GM21529 (cell line): Measurements from ENCODE around the gene SMAD5.

Experiments used
- ATAC-seq: cut with Tn5 transposase; IDR thresholded peaks from one replicate; pipeline ENCODE4 v1.9.1; 2021; ENCODE audit not compliant: unreplicated experiment

Gene SMAD5

GRCh38 chr5:136132557-136133221 is at the start of gene SMAD5:
Gene SMAD5 (plus strand): TSS chr5:136132845. CDS start chr5:136153761, 20,916 bp downstream.
- ATAC-seq = peak; percentile 92

GRCh38 chr5:136084698-136085097 is 47.9 kb upstream of the SMAD5 start:
- ATAC-seq = no peak

GRCh38 chr5:136086783-136087566 is 45.7 kb upstream of the SMAD5 start:
- ATAC-seq = no peak

GRCh38 chr5:136087961-136088871 is 44.4 kb upstream of the SMAD5 start:
- ATAC-seq = no peak

- no peak for ATAC-seq
Observed at GRCh38 chr5:136089791-136090190, 42.9 kb upstream of the SMAD5 start.

- no peak for ATAC-seq
Observed at GRCh38 chr5:136090319-136090718, 42.3 kb upstream of the SMAD5 start.

- no peak for ATAC-seq
Observed at GRCh38 chr5:136094189-136094912, 38.3 kb upstream of the SMAD5 start.

GRCh38 chr5:136094913-136095641 is 37.6 kb upstream of the SMAD5 start:
- ATAC-seq = no peak

- no peak for ATAC-seq
Observed at GRCh38 chr5:136098176-136098575, 34.5 kb upstream of the SMAD5 start.

GRCh38 chr5:136099870-136100269 is 32.8 kb upstream of the SMAD5 start:
- ATAC-seq = no peak

- no peak for ATAC-seq
Observed at GRCh38 chr5:136101884-136102283, 30.8 kb upstream of the SMAD5 start.

- peak; percentile 73 for ATAC-seq
Observed at GRCh38 chr5:136103118-136103517, 29.5 kb upstream of the SMAD5 start.

GRCh38 chr5:136104306-136104965 is 28.2 kb upstream of the SMAD5 start:
- no peak for ATAC-seq

- no peak for ATAC-seq
Observed at GRCh38 chr5:136106351-136107031, 26.2 kb upstream of the SMAD5 start.

- ATAC-seq = no peak
Observed at GRCh38 chr5:136108180-136108611, 24.4 kb upstream of the SMAD5 start.

GRCh38 chr5:136108766-136109165 is 23.9 kb upstream of the SMAD5 start:
- ATAC-seq = no peak

GRCh38 chr5:136109453-136110135 is 23.1 kb upstream of the SMAD5 start:
- ATAC-seq = no peak

- ATAC-seq = no peak
Observed at GRCh38 chr5:136113606-136114005, 19.0 kb upstream of the SMAD5 start.
